ENCODE data around the gene CPS1.
A peak's percentile ranks its signal among the peaks of the same experiment; 100 is the strongest.

CPS1 gene

DNA sequence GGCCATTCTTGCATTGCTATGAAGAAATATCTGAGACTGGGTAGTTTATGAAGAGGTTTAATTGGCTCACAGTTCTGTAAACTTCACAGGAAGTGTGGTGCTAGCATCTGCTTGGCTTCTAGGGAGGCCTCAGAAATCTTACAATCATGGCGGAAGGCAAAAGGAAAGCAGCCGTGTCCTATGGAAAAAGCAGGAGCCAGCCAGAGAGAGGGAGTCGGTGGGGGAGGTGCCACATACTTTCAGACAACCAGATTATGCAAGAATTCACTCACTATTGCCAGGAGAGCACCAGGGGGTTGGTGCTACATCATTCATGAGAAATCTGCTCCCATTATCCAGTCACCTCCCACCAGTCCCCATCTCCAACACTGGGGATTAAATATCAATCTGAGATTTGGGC lies 64.1 kb downstream of the CPS1 start:
- peak; percentile 44 for DNase-seq (ENCODE audit: low read depth, low spot score)
- no peak overlapping the region for H3K9ac ChIP-seq (ENCODE audit: insufficient read length, low read depth)
- peaks cover 10% of the 10 kb centered on the region; the same call in 1 of the 2 replicates for H3K9me3 ChIP-seq (ENCODE audit: insufficient read depth, low read length)
- no peak overlapping the region for H3K4me3 ChIP-seq (ENCODE audit: insufficient read length, low read depth)
- TF ChIP-seq YY1 (IDR thresholded peaks at IDR 0.05; ENCODE audit: insufficient read depth, insufficient read length) (no peak), SUZ12 (IDR thresholded peaks at IDR 0.05; ENCODE audit: extremely low read depth, insufficient read depth, insufficient read length) (no peak), ZNF274 (IDR thresholded peaks at IDR 0.05; ENCODE audit: low read depth, low read length) (no peak)
- H3K36me3 ChIP-seq (ENCODE audit: insufficient read depth, insufficient read length, low read length) = no peaks in the 10 kb centered on the region
- H3K27me3 ChIP-seq (ENCODE audit: insufficient read depth, insufficient read length) = no peaks in the 10 kb centered on the region
- H3K4me1 ChIP-seq (ENCODE audit: insufficient read depth, insufficient read length) = no peaks in the 10 kb centered on the region

DNA sequence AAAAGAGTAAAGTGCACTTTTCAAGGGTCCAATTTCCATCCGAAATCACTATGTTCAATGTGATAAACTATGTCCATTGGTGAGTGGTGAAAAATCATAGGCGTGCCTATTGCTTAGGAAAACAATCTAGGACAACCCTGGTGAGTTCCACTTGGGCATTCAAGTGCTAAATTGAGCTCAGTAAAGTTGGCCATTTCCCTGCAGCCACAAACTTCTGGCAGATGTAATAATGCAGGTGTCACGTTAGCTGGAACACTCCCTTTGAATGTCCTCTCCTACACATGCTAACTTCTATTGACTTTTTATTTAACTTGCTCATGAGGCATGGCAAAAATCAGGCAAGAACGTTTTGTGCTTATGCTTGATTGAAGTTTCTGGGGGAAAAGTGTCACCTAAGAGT lies 67.1 kb downstream of the CPS1 start:
- no peak overlapping the region for H3K4me3 ChIP-seq (ENCODE audit: insufficient read length, low read depth)
- DNase-seq (ENCODE audit: low read depth, low spot score) = no peak
- no peaks in the 10 kb centered on the region for H3K27me3 ChIP-seq (ENCODE audit: insufficient read depth, insufficient read length)
- H3K4me1 ChIP-seq (ENCODE audit: insufficient read depth, insufficient read length) = no peaks in the 10 kb centered on the region
- H3K9ac ChIP-seq (ENCODE audit: insufficient read length, low read depth) = no peak overlapping the region
- peaks cover 10% of the 10 kb centered on the region; the same call in 1 of the 2 replicates for H3K9me3 ChIP-seq (ENCODE audit: insufficient read depth, low read length)
- H3K36me3 ChIP-seq (ENCODE audit: insufficient read depth, insufficient read length, low read length) = no peaks in the 10 kb centered on the region
- TF ChIP-seq ZNF274 (IDR thresholded peaks at IDR 0.05; ENCODE audit: low read depth, low read length) (no peak), YY1 (IDR thresholded peaks at IDR 0.05; ENCODE audit: insufficient read depth, insufficient read length) (no peak), SUZ12 (IDR thresholded peaks at IDR 0.05; ENCODE audit: extremely low read depth, insufficient read depth, insufficient read length) (no peak)

DNA sequence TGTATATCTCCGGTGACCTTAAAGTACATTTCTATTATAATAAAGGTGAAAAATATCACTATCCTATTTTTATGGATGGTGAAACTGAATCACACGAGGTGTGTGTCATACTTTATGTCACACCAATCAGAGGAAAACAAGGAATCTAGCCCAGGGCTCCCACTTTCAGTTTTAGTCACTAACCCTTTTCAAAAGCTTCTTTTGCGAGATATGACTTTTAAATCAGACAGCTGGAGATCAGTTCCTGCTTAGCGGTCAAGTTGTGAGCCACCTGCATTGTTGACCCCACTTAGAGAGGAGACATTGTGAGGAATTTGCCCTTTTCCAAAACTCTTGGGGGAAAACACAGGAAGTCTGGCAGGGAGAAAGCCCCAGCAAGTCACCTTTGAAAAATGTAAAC lies 70.5 kb downstream of the CPS1 start:
- H3K9me3 ChIP-seq (ENCODE audit: insufficient read depth, low read length) = no peaks in the 10 kb centered on the region
- no peaks in the 10 kb centered on the region for H3K4me1 ChIP-seq (ENCODE audit: insufficient read depth, insufficient read length)
- no peak for TF ChIP-seq SUZ12 (IDR thresholded peaks at IDR 0.05; ENCODE audit: extremely low read depth, insufficient read depth, insufficient read length)
- no peak for TF ChIP-seq ZNF274 (IDR thresholded peaks at IDR 0.05; ENCODE audit: low read depth, low read length)
- TF ChIP-seq YY1 (IDR thresholded peaks at IDR 0.05; ENCODE audit: insufficient read depth, insufficient read length) = no peak
- no peaks in the 10 kb centered on the region for H3K36me3 ChIP-seq (ENCODE audit: insufficient read depth, insufficient read length, low read length)
- H3K9ac ChIP-seq (ENCODE audit: insufficient read length, low read depth) = no peak overlapping the region
- no peak overlapping the region for H3K4me3 ChIP-seq (ENCODE audit: insufficient read length, low read depth)
- no peaks in the 10 kb centered on the region for H3K27me3 ChIP-seq (ENCODE audit: insufficient read depth, insufficient read length)
- DNase-seq (ENCODE audit: low read depth, low spot score) = no peak

DNA sequence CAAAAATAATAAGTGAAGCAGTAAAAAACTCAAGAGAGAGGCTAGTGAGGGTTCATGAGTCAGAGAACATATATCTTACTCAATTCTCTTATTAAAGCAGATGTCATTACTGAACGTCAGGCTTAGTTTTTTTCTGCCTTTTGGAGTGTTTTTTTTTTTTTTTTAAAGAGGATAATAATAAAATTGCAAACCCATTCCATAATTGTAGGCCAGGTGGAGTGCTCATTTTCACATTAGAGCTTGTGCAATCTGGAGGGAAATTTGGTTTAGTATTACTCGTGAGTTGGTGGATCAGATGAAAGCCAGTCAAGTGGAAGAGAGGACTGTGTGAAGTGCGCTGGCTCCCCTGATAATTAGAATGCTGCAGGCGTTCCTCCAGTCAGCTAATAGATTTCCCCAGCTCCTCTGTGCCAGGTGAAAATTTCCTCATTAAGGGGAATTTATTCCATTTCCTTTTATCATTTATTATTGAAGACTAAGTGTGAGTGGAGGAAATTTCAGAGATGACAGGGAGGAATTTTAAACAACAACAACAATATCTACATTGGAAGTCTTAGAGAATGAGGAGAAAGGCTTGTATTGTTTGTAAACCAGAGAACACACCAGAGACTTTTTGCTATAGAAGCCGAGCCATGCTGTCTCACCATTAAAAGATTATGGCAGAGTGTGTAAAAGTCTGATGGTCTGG lies 74.6 kb downstream of the CPS1 start:
- H3K27me3 ChIP-seq (ENCODE audit: insufficient read depth, insufficient read length) = no peaks in the 10 kb centered on the region
- H3K9me3 ChIP-seq (ENCODE audit: insufficient read depth, low read length) = no peaks in the 10 kb centered on the region
- TF ChIP-seq SUZ12 (IDR thresholded peaks at IDR 0.05; ENCODE audit: extremely low read depth, insufficient read depth, insufficient read length) (no peak), ZNF274 (IDR thresholded peaks at IDR 0.05; ENCODE audit: low read depth, low read length) (no peak), YY1 (IDR thresholded peaks at IDR 0.05; ENCODE audit: insufficient read depth, insufficient read length) (no peak)
- H3K9ac ChIP-seq (ENCODE audit: insufficient read length, low read depth) = no peak overlapping the region
- no peaks in the 10 kb centered on the region for H3K36me3 ChIP-seq (ENCODE audit: insufficient read depth, insufficient read length, low read length)
- DNase-seq (ENCODE audit: low read depth, low spot score) = no peak
- no peak overlapping the region for H3K4me3 ChIP-seq (ENCODE audit: insufficient read length, low read depth)
- no peaks in the 10 kb centered on the region for H3K4me1 ChIP-seq (ENCODE audit: insufficient read depth, insufficient read length)

DNA sequence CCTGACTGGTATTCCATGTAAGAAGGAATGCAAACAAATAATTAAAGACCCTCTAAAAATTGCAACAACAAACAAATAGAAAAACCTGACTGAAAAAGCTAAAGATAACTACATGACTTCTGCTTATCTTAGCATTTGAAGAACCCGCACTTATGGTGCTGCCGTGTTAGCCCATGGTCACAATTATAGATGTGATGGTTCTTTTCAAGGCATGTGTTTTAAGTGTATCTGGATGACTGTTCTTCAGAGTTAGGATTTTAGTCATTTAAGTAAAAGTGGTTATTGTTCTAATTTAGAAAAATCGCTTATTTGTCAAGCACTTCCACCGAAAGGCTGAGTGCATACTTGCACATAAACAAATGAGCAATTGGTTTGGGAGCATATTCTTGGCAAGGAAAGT lies 77.3 kb downstream of the CPS1 start:
- TF ChIP-seq ZNF274 (IDR thresholded peaks at IDR 0.05; ENCODE audit: low read depth, low read length) = no peak
- no peak for TF ChIP-seq YY1 (IDR thresholded peaks at IDR 0.05; ENCODE audit: insufficient read depth, insufficient read length)
- no peak for TF ChIP-seq SUZ12 (IDR thresholded peaks at IDR 0.05; ENCODE audit: extremely low read depth, insufficient read depth, insufficient read length)
- no peak for DNase-seq (ENCODE audit: low read depth, low spot score)
- no peaks in the 10 kb centered on the region for H3K4me1 ChIP-seq (ENCODE audit: insufficient read depth, insufficient read length)

DNA sequence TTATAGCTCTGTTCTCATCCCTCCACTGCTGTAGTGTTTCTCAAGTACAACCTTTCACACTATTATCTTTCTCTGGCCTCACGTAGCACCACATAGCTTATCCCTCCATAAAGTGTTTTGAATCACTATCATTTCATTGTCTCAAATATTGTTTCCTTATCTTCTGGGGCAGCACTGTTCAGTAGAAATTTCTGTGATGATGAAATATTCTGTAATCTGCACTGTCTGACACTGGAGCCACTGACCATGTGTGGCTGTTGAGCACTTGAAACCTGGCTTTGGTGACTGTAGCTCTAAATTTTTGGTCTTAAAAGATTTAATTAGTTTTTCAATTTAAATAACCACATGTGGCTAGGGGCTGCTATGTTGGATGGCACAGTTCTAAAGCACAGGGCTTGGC lies 78.9 kb downstream of the CPS1 start:
- H3K9ac ChIP-seq (ENCODE audit: insufficient read length, low read depth) = no peak overlapping the region
- TF ChIP-seq ZNF274 (IDR thresholded peaks at IDR 0.05; ENCODE audit: low read depth, low read length) = no peak
- TF ChIP-seq SUZ12 (IDR thresholded peaks at IDR 0.05; ENCODE audit: extremely low read depth, insufficient read depth, insufficient read length) = no peak
- TF ChIP-seq YY1 (IDR thresholded peaks at IDR 0.05; ENCODE audit: insufficient read depth, insufficient read length) = no peak
- H3K9me3 ChIP-seq (ENCODE audit: insufficient read depth, low read length) = no peaks in the 10 kb centered on the region
- H3K4me3 ChIP-seq (ENCODE audit: insufficient read length, low read depth) = no peak overlapping the region
- no peaks in the 10 kb centered on the region for H3K4me1 ChIP-seq (ENCODE audit: insufficient read depth, insufficient read length)
- H3K36me3 ChIP-seq (ENCODE audit: insufficient read depth, insufficient read length, low read length) = no peaks in the 10 kb centered on the region
- H3K27me3 ChIP-seq (ENCODE audit: insufficient read depth, insufficient read length) = no peaks in the 10 kb centered on the region
- no peak for DNase-seq (ENCODE audit: low read depth, low spot score)

More for the DNA sequence above, 77.3 kb downstream of the CPS1 start:
- no peak overlapping the region for H3K9ac ChIP-seq (ENCODE audit: insufficient read length, low read depth)
- H3K36me3 ChIP-seq (ENCODE audit: insufficient read depth, insufficient read length, low read length) = no peaks in the 10 kb centered on the region
- no peak overlapping the region for H3K4me3 ChIP-seq (ENCODE audit: insufficient read length, low read depth)
- H3K9me3 ChIP-seq (ENCODE audit: insufficient read depth, low read length) = no peaks in the 10 kb centered on the region
- H3K27me3 ChIP-seq (ENCODE audit: insufficient read depth, insufficient read length) = no peaks in the 10 kb centered on the region

DNA sequence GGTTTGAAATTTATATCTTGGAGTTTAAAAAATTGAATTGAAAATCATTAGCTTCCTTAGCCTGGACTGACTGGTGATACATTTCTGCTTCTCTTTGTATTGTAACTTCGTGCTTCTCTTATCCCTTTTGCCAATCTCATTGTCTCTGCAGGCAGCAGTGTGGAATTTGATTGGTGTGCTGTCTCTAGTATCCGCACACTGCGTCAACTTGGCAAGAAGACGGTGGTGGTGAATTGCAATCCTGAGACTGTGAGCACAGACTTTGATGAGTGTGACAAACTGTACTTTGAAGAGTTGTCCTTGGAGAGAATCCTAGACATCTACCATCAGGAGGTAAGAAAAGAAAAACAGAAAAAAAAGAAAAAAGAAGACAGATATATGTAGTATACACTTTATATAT lies 85.9 kb downstream of the CPS1 start:
- no peak for TF ChIP-seq YY1 (IDR thresholded peaks at IDR 0.05; ENCODE audit: insufficient read depth, insufficient read length)
- TF ChIP-seq ZNF274 (IDR thresholded peaks at IDR 0.05; ENCODE audit: low read depth, low read length) = no peak
- TF ChIP-seq SUZ12 (IDR thresholded peaks at IDR 0.05; ENCODE audit: extremely low read depth, insufficient read depth, insufficient read length) = no peak
- H3K9me3 ChIP-seq (ENCODE audit: insufficient read depth, low read length) = no peaks in the 10 kb centered on the region; the same call in 1 of the 2 replicates
- no peak for DNase-seq (ENCODE audit: low read depth, low spot score)
- H3K4me3 ChIP-seq (ENCODE audit: insufficient read length, low read depth) = no peak overlapping the region
- H3K4me1 ChIP-seq (ENCODE audit: insufficient read depth, insufficient read length) = no peaks in the 10 kb centered on the region
- no peaks in the 10 kb centered on the region for H3K27me3 ChIP-seq (ENCODE audit: insufficient read depth, insufficient read length)
- H3K9ac ChIP-seq (ENCODE audit: insufficient read length, low read depth) = no peak overlapping the region
- H3K36me3 ChIP-seq (ENCODE audit: insufficient read depth, insufficient read length, low read length) = no peaks in the 10 kb centered on the region
